ENCODE measurements around the gene PEX7. TPM values are rescaled to one million over a fixed set of nuclear protein-coding genes. Genes with fewer than 3 reads are reported as not detected.

The PEX7 gene
- total and polyA plus RNA-seq, 2 of the 8 experiments (the other 6 are each of a cell fraction or from before 2014, with no cell fraction given), result 6.4 to 11.0 TPM

DNA sequence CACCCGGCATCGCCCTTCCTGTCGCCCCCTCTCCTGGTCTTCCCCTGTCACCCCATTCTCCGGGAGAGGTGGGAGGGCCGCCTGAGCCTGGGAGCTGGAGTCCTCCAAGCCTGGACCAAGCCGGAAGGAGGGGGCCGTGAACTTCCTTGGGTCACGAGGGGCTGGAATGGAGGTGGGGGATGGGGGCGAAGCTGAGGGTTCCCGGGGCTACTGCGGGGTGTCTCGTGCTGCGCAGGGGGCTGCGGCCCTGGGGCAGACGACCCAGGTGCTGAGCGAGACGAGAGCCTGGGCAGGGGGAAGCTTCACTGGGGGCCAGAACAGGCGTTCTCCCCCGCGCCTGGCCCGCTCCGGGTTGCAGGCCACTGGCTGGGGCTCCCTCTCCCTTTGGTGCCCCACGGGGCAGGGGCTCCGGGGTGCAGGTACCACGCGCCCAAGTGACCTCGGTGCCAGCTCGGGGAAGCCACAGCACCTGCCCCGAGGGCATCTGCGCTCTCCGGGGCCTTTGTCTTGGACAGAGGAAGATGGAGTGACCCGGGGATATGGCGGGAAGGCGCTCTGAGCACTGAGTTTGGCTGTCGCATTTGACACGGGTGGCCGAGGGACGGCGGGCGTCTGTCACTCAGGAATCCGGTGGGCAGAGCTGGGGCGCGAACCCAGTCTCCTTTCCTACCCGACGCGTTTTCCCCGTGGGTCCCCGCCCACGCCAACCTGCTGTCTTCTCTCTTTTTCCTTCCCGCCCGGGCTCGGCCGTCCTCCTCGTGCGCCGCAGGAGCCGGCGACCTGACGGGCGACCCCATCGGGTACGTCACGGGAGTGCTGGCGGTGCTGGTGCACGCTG lies 100.9 kb downstream of the PEX7 start (continued):
- TF ChIP-seq, protein P1, sequence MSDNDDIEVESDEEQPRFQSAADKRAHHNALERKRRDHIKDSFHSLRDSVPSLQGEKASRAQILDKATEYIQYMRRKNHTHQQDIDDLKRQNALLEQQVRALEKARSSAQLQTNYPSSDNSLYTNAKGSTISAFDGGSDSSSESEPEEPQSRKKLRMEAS (IDR thresholded peaks at IDR 0.05), result peak; percentile 94
- TF ChIP-seq, protein P2, sequence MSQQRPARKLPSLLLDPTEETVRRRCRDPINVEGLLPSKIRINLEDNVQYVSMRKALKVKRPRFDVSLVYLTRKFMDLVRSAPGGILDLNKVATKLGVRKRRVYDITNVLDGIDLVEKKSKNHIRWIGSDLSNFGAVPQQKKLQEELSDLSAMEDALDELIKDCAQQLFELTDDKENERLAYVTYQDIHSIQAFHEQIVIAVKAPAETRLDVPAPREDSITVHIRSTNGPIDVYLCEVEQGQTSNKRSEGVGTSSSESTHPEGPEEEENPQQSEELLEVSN (IDR thresholded peaks at IDR 0.05), result peak; percentile 97; the same call in 1 of the 2 replicates
- TF ChIP-seq JUND (IDR thresholded peaks at IDR 0.05; ENCODE audit: low read length), result no peak
- TF ChIP-seq POU5F1 (IDR thresholded peaks at IDR 0.05; ENCODE audit: low read depth, low read length), result no peak

Data from H1 (cell line).